Testis (tissue), 2 donors: ENCODE data around the gene RAD1.

Experiments used
- CTCF ChIP-seq, 3 experiments: fragments of 450-650 bp in 2 of 3; fragments of 200-600 bp in 1 of 3; sonication (generic) in 1 of 3; IDR thresholded peaks; one replicate each; pipeline ENCODE4 v1.5.1; 2016 to 2019; ENCODE audit warnings: antibody characterized with exemption in 3 of 3, mild to moderate bottlenecking in 2 of 3, moderate library complexity in 1 of 3
- POLR2A ChIP-seq: fragments of 450-650 bp; IDR thresholded peaks from one replicate; pipeline ENCODE4 v1.6.1; 2017; ENCODE audit warnings: antibody characterized with exemption, mild to moderate bottlenecking, moderate library complexity

- no peak for TF ChIP-seq CTCF (IDR thresholded peaks at IDR 0.05)
- TF ChIP-seq POLR2A, result no peak
These were observed 19.5 kb downstream of the RAD1 start for GRCh38 chr5:34895641-34896419.
